Activated naive CD8-positive, alpha-beta T cell treated with anti-CD3 and anti-CD28 coated beads, Interleukin-2, amount 50 U/mL, for 24 hours (primary cell): ENCODE results near the gene ENTPD1.
A peak's percentile ranks its signal among the peaks of the same experiment; 100 is the strongest.

Experiments
- ATAC-seq: fragments of 150-1000 bp; cut with Tn5 transposase; one replicate; pipeline ENCODE4 v1.10.0; 2021
- DNase-seq: peaks from one replicate; pipeline ENCODE4 v3.0.0; 2021
- H3K27ac Mint-ChIP-seq: one replicate; pipeline ENCODE4 v1.8.0; 2021; ENCODE audit warnings: mild to moderate bottlenecking, mixed read lengths
- H3K27me3 Mint-ChIP-seq: one replicate; pipeline ENCODE4 v1.8.0; 2021; ENCODE audit warnings: mixed read lengths
- H3K36me3 Mint-ChIP-seq: one replicate; pipeline ENCODE4 v1.8.0; 2021; ENCODE audit warnings: low read depth, mixed read lengths
- H3K4me1 Mint-ChIP-seq: one replicate; pipeline ENCODE4 v1.8.0; 2021; ENCODE audit warnings: mixed read lengths
- H3K4me3 Mint-ChIP-seq: one replicate; pipeline ENCODE4 v1.8.0; 2021; ENCODE audit warnings: mild to moderate bottlenecking, moderate library complexity, mixed read lengths
- H3K9me3 Mint-ChIP-seq: one replicate; pipeline ENCODE4 v1.8.0; 2021; ENCODE audit warnings: mixed read lengths

The ENTPD1 gene

GRCh38 chr10:95782318-95782717 lies 26.4 kb downstream of the ENTPD1 start:
- ATAC-seq, result no peak
- peaks cover 6% of the 10 kb centered on the region for H3K27me3 Mint-ChIP-seq
- no peak overlapping the region for H3K4me3 Mint-ChIP-seq
- peaks cover 22% of the 10 kb centered on the region for H3K4me1 Mint-ChIP-seq
- peak overlapping the region; percentile 6 for H3K27ac Mint-ChIP-seq
- no peak for DNase-seq
- no peaks in the 10 kb centered on the region for H3K9me3 Mint-ChIP-seq
- H3K36me3 Mint-ChIP-seq, result no peaks in the 10 kb centered on the region

GRCh38 chr10:95783741-95784140 lies 27.8 kb downstream of the ENTPD1 start:
- H3K27me3 Mint-ChIP-seq, result peaks cover 7% of the 10 kb centered on the region
- peaks cover 22% of the 10 kb centered on the region for H3K4me1 Mint-ChIP-seq
- no peak overlapping the region for H3K4me3 Mint-ChIP-seq
- peak overlapping the region; percentile 57 for H3K27ac Mint-ChIP-seq
- DNase-seq (no peak), ATAC-seq (no peak)
- no peaks in the 10 kb centered on the region for H3K9me3 Mint-ChIP-seq
- H3K36me3 Mint-ChIP-seq, result no peaks in the 10 kb centered on the region

GRCh38 chr10:95784279-95784913 lies 28.4 kb downstream of the ENTPD1 start:
- ATAC-seq (no peak), DNase-seq (no peak)
- Mint-ChIP-seq H3K9me3 (no peaks in the 10 kb centered on the region), H3K27ac (peak overlapping the region; percentile 43), H3K4me3 (no peak overlapping the region), H3K27me3 (peaks cover 10% of the 10 kb centered on the region), H3K4me1 (peaks cover 22% of the 10 kb centered on the region), H3K36me3 (no peaks in the 10 kb centered on the region)

- H3K9me3 Mint-ChIP-seq, result no peaks in the 10 kb centered on the region
- no peaks in the 10 kb centered on the region for H3K36me3 Mint-ChIP-seq
- no peak overlapping the region for H3K4me3 Mint-ChIP-seq
- peaks cover 10% of the 10 kb centered on the region for H3K27me3 Mint-ChIP-seq
- no peak for DNase-seq
- peaks cover 24% of the 10 kb centered on the region for H3K4me1 Mint-ChIP-seq
- no peak for ATAC-seq
- H3K27ac Mint-ChIP-seq, result no peak overlapping the region
Observed at GRCh38 chr10:95785317-95785716, 29.4 kb downstream of the ENTPD1 start.

- Mint-ChIP-seq H3K4me3 (no peak overlapping the region), H3K36me3 (no peaks in the 10 kb centered on the region)
Observed at GRCh38 chr10:95785942-95786669, 30.1 kb downstream of the ENTPD1 start.

GRCh38 chr10:95787447-95787846 lies 31.5 kb downstream of the ENTPD1 start:
- H3K27me3 Mint-ChIP-seq, result peaks cover 8% of the 10 kb centered on the region
- H3K4me3 Mint-ChIP-seq, result no peak overlapping the region
- peaks cover 40% of the 10 kb centered on the region for H3K4me1 Mint-ChIP-seq
- ATAC-seq (no peak), DNase-seq (no peak)
- H3K36me3 Mint-ChIP-seq, result no peaks in the 10 kb centered on the region
- H3K27ac Mint-ChIP-seq, result no peak overlapping the region
- H3K9me3 Mint-ChIP-seq, result no peaks in the 10 kb centered on the region

More at GRCh38 chr10:95785942-95786669, 30.1 kb downstream of the ENTPD1 start:
- peaks cover 10% of the 10 kb centered on the region for H3K27me3 Mint-ChIP-seq
- ATAC-seq (no peak), DNase-seq (no peak)
- H3K4me1 Mint-ChIP-seq, result peaks cover 29% of the 10 kb centered on the region
- no peaks in the 10 kb centered on the region for H3K9me3 Mint-ChIP-seq
- no peak overlapping the region for H3K27ac Mint-ChIP-seq

GRCh38 chr10:95788830-95789229 lies 32.9 kb downstream of the ENTPD1 start:
- Mint-ChIP-seq H3K36me3 (no peaks in the 10 kb centered on the region), H3K27ac (no peak overlapping the region), H3K9me3 (no peaks in the 10 kb centered on the region), H3K4me1 (peaks cover 41% of the 10 kb centered on the region), H3K4me3 (no peak overlapping the region), H3K27me3 (peaks cover 8% of the 10 kb centered on the region)
- no peak for DNase-seq
- ATAC-seq, result no peak

GRCh38 chr10:95789902-95790301 lies 33.9 kb downstream of the ENTPD1 start:
- H3K27ac Mint-ChIP-seq, result no peak overlapping the region
- peak; percentile 38 for ATAC-seq

GRCh38 chr10:95790982-95791381 lies 35.0 kb downstream of the ENTPD1 start:
- peaks cover 8% of the 10 kb centered on the region for H3K27me3 Mint-ChIP-seq
- no peaks in the 10 kb centered on the region for H3K36me3 Mint-ChIP-seq
- H3K4me1 Mint-ChIP-seq, result peaks cover 41% of the 10 kb centered on the region
- no peaks in the 10 kb centered on the region for H3K9me3 Mint-ChIP-seq
- H3K27ac Mint-ChIP-seq, result no peak overlapping the region
- H3K4me3 Mint-ChIP-seq, result no peak overlapping the region
- DNase-seq, result no peak
- ATAC-seq, result no peak

More at GRCh38 chr10:95789902-95790301, 33.9 kb downstream of the ENTPD1 start:
- H3K36me3 Mint-ChIP-seq, result no peaks in the 10 kb centered on the region
- H3K4me1 Mint-ChIP-seq, result peaks cover 43% of the 10 kb centered on the region
- H3K9me3 Mint-ChIP-seq, result no peaks in the 10 kb centered on the region
- H3K27me3 Mint-ChIP-seq, result peaks cover 8% of the 10 kb centered on the region
- H3K4me3 Mint-ChIP-seq, result no peak overlapping the region
- DNase-seq, result no peak

GRCh38 chr10:95791425-95791979 lies 35.5 kb downstream of the ENTPD1 start:
- Mint-ChIP-seq H3K4me1 (peaks cover 43% of the 10 kb centered on the region), H3K4me3 (no peak overlapping the region), H3K27ac (peak overlapping the region; percentile 66), H3K9me3 (no peaks in the 10 kb centered on the region), H3K36me3 (no peaks in the 10 kb centered on the region), H3K27me3 (peaks cover 8% of the 10 kb centered on the region)
- ATAC-seq (no peak), DNase-seq (no peak)

- ATAC-seq (no peak), DNase-seq (no peak)
- Mint-ChIP-seq H3K9me3 (no peaks in the 10 kb centered on the region), H3K27me3 (peaks cover 8% of the 10 kb centered on the region), H3K4me1 (peaks cover 44% of the 10 kb centered on the region), H3K36me3 (no peaks in the 10 kb centered on the region), H3K4me3 (no peak overlapping the region), H3K27ac (peak overlapping the region; percentile 66)
Observed at GRCh38 chr10:95792211-95792780, 36.3 kb downstream of the ENTPD1 start.

- no peaks in the 10 kb centered on the region for H3K36me3 Mint-ChIP-seq
- peaks cover 6% of the 10 kb centered on the region for H3K27me3 Mint-ChIP-seq
- no peak for ATAC-seq
- DNase-seq, result no peak
- H3K4me3 Mint-ChIP-seq, result no peak overlapping the region
- H3K27ac Mint-ChIP-seq, result no peak overlapping the region
- H3K4me1 Mint-ChIP-seq, result peaks cover 44% of the 10 kb centered on the region
- no peaks in the 10 kb centered on the region for H3K9me3 Mint-ChIP-seq
Observed at GRCh38 chr10:95792874-95793285, 36.9 kb downstream of the ENTPD1 start.

GRCh38 chr10:95793401-95794045 lies 37.6 kb downstream of the ENTPD1 start:
- H3K4me3 Mint-ChIP-seq, result peak overlapping the region; percentile 8
- ATAC-seq (peak; percentile 68), DNase-seq (peak; percentile 26)
- H3K27ac Mint-ChIP-seq, result peak overlapping the region; percentile 52
- H3K9me3 Mint-ChIP-seq, result no peaks in the 10 kb centered on the region
- H3K27me3 Mint-ChIP-seq, result peaks cover 5% of the 10 kb centered on the region
- H3K36me3 Mint-ChIP-seq, result no peaks in the 10 kb centered on the region
- H3K4me1 Mint-ChIP-seq, result peaks cover 44% of the 10 kb centered on the region

GRCh38 chr10:95794195-95794594 lies 38.2 kb downstream of the ENTPD1 start:
- DNase-seq, result no peak
- Mint-ChIP-seq H3K9me3 (no peaks in the 10 kb centered on the region), H3K27ac (no peak overlapping the region), H3K36me3 (no peaks in the 10 kb centered on the region), H3K27me3 (no peaks in the 10 kb centered on the region), H3K4me1 (peaks cover 44% of the 10 kb centered on the region), H3K4me3 (no peak overlapping the region)
- ATAC-seq, result no peak
